MM.1S (cell line): ENCODE measurements around the gene FGF8.

Experiments used
- DNase-seq: peaks from one replicate; pipeline ENCODE4 v3.0.0-alpha.2; 2015
- H2AFZ ChIP-seq: fragments of 300-600 bp; sonication (generic); 2 replicates; pipeline ENCODE4 v1.6.0; 2016; ENCODE audit warnings: antibody characterized with exemption, low read length
- H3F3A ChIP-seq: fragments of 300-600 bp; sonication (generic); 2 replicates; pipeline ENCODE4 v1.6.1; 2016; ENCODE audit warnings: mild to moderate bottlenecking, antibody characterized with exemption, low read length, moderate library complexity, mixed read lengths; ENCODE audit not compliant: insufficient read depth
- H3K27ac ChIP-seq: fragments of 300-600 bp; sonication (generic); 2 replicates; pipeline ENCODE4 v1.5.1; 2016; ENCODE audit warnings: mild to moderate bottlenecking, low read length
- H3K27me3 ChIP-seq: fragments of 300-600 bp; sonication (generic); replicated peaks from 2 replicates; pipeline ENCODE4 v1.6.0; 2016; ENCODE audit warnings: low read length; ENCODE audit not compliant: insufficient read depth
- H3K36me3 ChIP-seq: fragments of 300-600 bp; sonication (generic); replicated peaks from 2 replicates; pipeline ENCODE4 v1.6.1; 2016; ENCODE audit warnings: mild to moderate bottlenecking, low read length, mixed read lengths; ENCODE audit not compliant: insufficient read depth
- H3K4me1 ChIP-seq: fragments of 300-600 bp; sonication (generic); 2 replicates; pipeline ENCODE4 v1.6.1; 2016; ENCODE audit warnings: low read length, mixed read lengths
- H3K4me2 ChIP-seq: fragments of 300-600 bp; sonication (generic); 2 replicates; pipeline ENCODE4 v1.6.0; 2016; ENCODE audit warnings: low read depth, low read length
- H3K4me3 ChIP-seq: fragments of 300-600 bp; sonication (generic); 2 replicates; pipeline ENCODE4 v1.5.1; 2016; ENCODE audit warnings: low read length, mixed read lengths
- H3K79me2 ChIP-seq: fragments of 300-600 bp; sonication (generic); 2 replicates; pipeline ENCODE4 v1.6.1; 2016; ENCODE audit warnings: mixed run types, low read length, mixed read lengths
- H3K9ac ChIP-seq: fragments of 300-600 bp; sonication (generic); 2 replicates; pipeline ENCODE4 v1.6.1; 2016; ENCODE audit warnings: low read length, mixed read lengths
- H3K9me2 ChIP-seq: fragments of 300-600 bp; sonication (generic); replicated peaks from 2 replicates; pipeline ENCODE4 v1.6.1; 2016; ENCODE audit warnings: mild to moderate bottlenecking, low read length, mixed read lengths; ENCODE audit not compliant: insufficient read depth
- H3K9me3 ChIP-seq: fragments of 300-600 bp; sonication (generic); replicated peaks from 2 replicates; pipeline ENCODE4 v1.6.1; 2016; ENCODE audit warnings: mild to moderate bottlenecking, low read length, mixed read lengths; ENCODE audit not compliant: insufficient read depth
- H4K20me1 ChIP-seq: fragments of 300-600 bp; sonication (generic); 2 replicates; pipeline ENCODE4 v1.6.1; 2016; ENCODE audit warnings: mild to moderate bottlenecking, low read length, moderate library complexity, mixed read lengths; ENCODE audit not compliant: insufficient read depth
- CTCF ChIP-seq: fragments of 300-600 bp; sonication (generic); IDR thresholded peaks from 2 replicates; pipeline ENCODE4 v1.5.1; 2016; ENCODE audit warnings: antibody characterized with exemption, low read length, mixed read lengths
- EZH2 ChIP-seq: fragments of 300-600 bp; sonication (generic); optimal IDR thresholded peaks from 2 replicates; pipeline ENCODE3; 2017; ENCODE audit warnings: low read depth, mild to moderate bottlenecking, antibody characterized with exemption, low read length, mixed read lengths
- EZH2phosphoT487 ChIP-seq: fragments of 300-600 bp; sonication (generic); IDR thresholded peaks from 2 replicates; pipeline ENCODE4 v1.6.1; 2018; ENCODE audit warnings: antibody characterized with exemption, low read length

FGF8 gene

GRCh38 chr10:101749047-101750016 is 26.6 kb downstream of the FGF8 start:
- H3K79me2 ChIP-seq = no peaks in the 10 kb centered on the region
- no peak overlapping the region for H2AFZ ChIP-seq
- H3K9me2 ChIP-seq = no peaks in the 10 kb centered on the region
- no peak overlapping the region for H3K9ac ChIP-seq
- TF ChIP-seq EZH2 = no peak
- no peak for TF ChIP-seq CTCF
- no peak for TF ChIP-seq EZH2phosphoT487
- H4K20me1 ChIP-seq = no peaks in the 10 kb centered on the region
- no peaks in the 10 kb centered on the region for H3K9me3 ChIP-seq
- no peaks in the 10 kb centered on the region for H3F3A ChIP-seq
- H3K27me3 ChIP-seq = no peaks in the 10 kb centered on the region
- no peak overlapping the region for H3K4me3 ChIP-seq
- DNase-seq = no peak
- H3K4me2 ChIP-seq = no peak overlapping the region
- H3K27ac ChIP-seq = no peak overlapping the region
- no peaks in the 10 kb centered on the region for H3K36me3 ChIP-seq
- H3K4me1 ChIP-seq = no peaks in the 10 kb centered on the region

- Histone ChIP-seq H3K27me3 (no peaks in the 10 kb centered on the region), H3K9me3 (no peaks in the 10 kb centered on the region), H3K79me2 (no peaks in the 10 kb centered on the region), H3K9ac (no peak overlapping the region), H3K4me3 (no peak overlapping the region), H3F3A (no peaks in the 10 kb centered on the region), H2AFZ (no peak overlapping the region), H3K9me2 (no peaks in the 10 kb centered on the region), H4K20me1 (no peaks in the 10 kb centered on the region), H3K4me2 (no peak overlapping the region), H3K4me1 (no peaks in the 10 kb centered on the region), H3K36me3 (no peaks in the 10 kb centered on the region), H3K27ac (no peak overlapping the region)
- TF ChIP-seq EZH2phosphoT487 (no peak), EZH2 (no peak), CTCF (no peak)
- no peak for DNase-seq
Observed at GRCh38 chr10:101748496-101748895, 27.4 kb downstream of the FGF8 start.

GRCh38 chr10:101745074-101745696 is 30.7 kb downstream of the FGF8 start:
- Histone ChIP-seq H3K36me3 (no peaks in the 10 kb centered on the region), H3K79me2 (no peaks in the 10 kb centered on the region), H4K20me1 (no peaks in the 10 kb centered on the region), H3K4me1 (no peaks in the 10 kb centered on the region), H2AFZ (no peak overlapping the region), H3K9ac (no peak overlapping the region), H3K9me3 (no peaks in the 10 kb centered on the region), H3K27ac (no peak overlapping the region), H3K27me3 (no peaks in the 10 kb centered on the region), H3F3A (no peaks in the 10 kb centered on the region), H3K9me2 (no peaks in the 10 kb centered on the region), H3K4me3 (no peak overlapping the region), H3K4me2 (no peak overlapping the region)
- no peak for DNase-seq
- no peak for TF ChIP-seq EZH2
- no peak for TF ChIP-seq EZH2phosphoT487
- no peak for TF ChIP-seq CTCF
